Endothelial cell of umbilical vein (primary cell): ENCODE results near the gene DDX24. TPM values are rescaled to one million over a fixed set of nuclear protein-coding genes. Genes with fewer than 3 reads are reported as not detected.

Experiments used
- BruUV-seq: library from RNA; stranded (reverse); fragments of 400-500 nt; replicated peaks from 2 replicates; lab custom pipeline; 2021; lab: Mats Ljungman, UMichigan
- CTCF ChIA-PET: fragments of 300-600, 350-600 bp; sonication (Branson Sonifier 250); formaldehyde crosslinking; loops from one replicate; lab custom pipeline; 2021; ENCODE audit warnings: antibody characterized with exemption, inconsistent platforms; lab: Charles Lee
- POLR2A ChIA-PET: fragments of 300-600, 350-600 bp; sonication (Branson Sonifier 250); formaldehyde crosslinking; loops from one replicate; lab custom pipeline; 2021; ENCODE audit warnings: antibody characterized with exemption, inconsistent platforms; lab: Charles Lee
- DNase-seq: peaks from one replicate; pipeline ENCODE4 v3.0.0-alpha.2; 2011; ENCODE audit warnings: low read depth, low spot score
- FAIRE-seq: peaks from 2 replicates; lab custom pipeline; 2011; peaks lifted over from hg19 to GRCh38; lab: Jason Lieb, UNC
- H2AFZ ChIP-seq: 2 replicates; pipeline ENCODE4 v1.6.0; 2012; ENCODE audit warnings: low read depth, low read length, control low read depth, inconsistent platforms
- H3K27ac ChIP-seq: 2 replicates; pipeline ENCODE4 v1.5.1; 2011; ENCODE audit warnings: low read depth, mild to moderate bottlenecking, control low read depth, low read length, moderate library complexity; ENCODE audit not compliant: insufficient read depth
- H3K27me3 ChIP-seq, 2 experiments: 2 replicates each; pipeline versions ENCODE4 v1.6.0 to v1.6.1; 2011; ENCODE audit warnings: low read length in 2 of 2, mixed read lengths in 1 of 2; ENCODE audit not compliant: control insufficient read depth in 2 of 2, insufficient read depth in 2 of 2
- H3K36me3 ChIP-seq, 2 experiments: 2 replicates in 1 of 2; 3 replicates in 1 of 2; pipeline ENCODE4 v1.5.1; 2011; ENCODE audit warnings: low read length in 2 of 2, mild to moderate bottlenecking in 1 of 2, moderate library complexity in 1 of 2; ENCODE audit not compliant: control insufficient read depth in 2 of 2, insufficient read depth in 2 of 2; ENCODE audit errors: extremely low read depth in 1 of 2
- H3K4me1 ChIP-seq: 3 replicates; pipeline ENCODE4 v1.5.1; 2011; ENCODE audit warnings: mild to moderate bottlenecking, low read length; ENCODE audit not compliant: control insufficient read depth, insufficient read depth; ENCODE audit errors: extremely low read depth
- H3K4me2 ChIP-seq: 2 replicates; pipeline ENCODE4 v1.6.1; 2011; ENCODE audit warnings: low read length, control low read depth, mixed read lengths; ENCODE audit not compliant: insufficient read depth
- H3K4me3 ChIP-seq, 3 experiments: fragments of 200-600 bp in 1 of 3; sonication (generic), shearing (Covaris generic) in 1 of 3; replicated peaks in 1 of 3; 2 replicates each; pipeline ENCODE4 v1.5.1; 2011 to 2016; ENCODE audit warnings: control low read depth in 3 of 3, low read length in 3 of 3, mild to moderate bottlenecking in 2 of 3, inconsistent platforms in 1 of 3, low read depth in 1 of 3, moderate library complexity in 1 of 3; ENCODE audit not compliant: insufficient read depth in 1 of 3
- H3K79me2 ChIP-seq: 2 replicates; pipeline ENCODE4 v1.6.0; 2012; ENCODE audit warnings: low read length, inconsistent platforms; ENCODE audit not compliant: control insufficient read depth, insufficient read depth
- H3K9ac ChIP-seq: replicated peaks from 2 replicates; pipeline ENCODE3; 2011; ENCODE audit warnings: low read length, control low read depth; ENCODE audit not compliant: insufficient read depth; ENCODE audit errors: extremely low read depth
- H3K9me1 ChIP-seq: replicated peaks from 3 replicates; pipeline ENCODE4 v1.6.0; 2011; ENCODE audit warnings: mild to moderate bottlenecking, low read length; ENCODE audit not compliant: control insufficient read depth, insufficient read depth; ENCODE audit errors: extremely low read depth
- H3K9me3 ChIP-seq: replicated peaks from 2 replicates; pipeline ENCODE4 v1.5.1; 2012; ENCODE audit warnings: low read length, inconsistent platforms; ENCODE audit not compliant: control insufficient read depth, insufficient read depth
- H4K20me1 ChIP-seq: replicated peaks from 2 replicates; pipeline ENCODE3; 2011; ENCODE audit warnings: mild to moderate bottlenecking, low read length; ENCODE audit not compliant: control insufficient read depth, insufficient read depth; ENCODE audit errors: extremely low read depth
- CTCF ChIP-seq, 2 donors: IDR thresholded peaks; 1 replicate in 1 of 2; 2 replicates in 1 of 2; pipeline ENCODE4 v1.5.1; 2011; ENCODE audit warnings: low read length in 2 of 2, mild to moderate bottlenecking in 2 of 2, moderate library complexity in 2 of 2, control low read depth in 1 of 2, inconsistent platforms in 1 of 2, low read depth in 1 of 2; ENCODE audit not compliant: insufficient read depth in 1 of 2; ENCODE audit errors: extremely low read depth in 1 of 2
- EZH2 ChIP-seq: IDR thresholded peaks from 2 replicates; pipeline ENCODE4 v1.6.1; 2012; ENCODE audit warnings: borderline replicate concordance, low read depth, mild to moderate bottlenecking, moderate library complexity, low read length, inconsistent platforms; ENCODE audit not compliant: severe bottlenecking
- FOS ChIP-seq: IDR thresholded peaks from 2 replicates; pipeline ENCODE4 v1.6.1; 2011; ENCODE audit warnings: mild to moderate bottlenecking, low read length, moderate library complexity, borderline replicate concordance; ENCODE audit not compliant: insufficient read depth
- GATA2 ChIP-seq: IDR thresholded peaks from 2 replicates; pipeline ENCODE4 v1.7.0; 2011; ENCODE audit warnings: low read depth, mild to moderate bottlenecking, moderate library complexity, mixed read lengths, low read length; ENCODE audit not compliant: insufficient read length, insufficient read depth
- JUN ChIP-seq: IDR thresholded peaks from 2 replicates; pipeline ENCODE4 v1.6.1; 2011; ENCODE audit warnings: borderline replicate concordance, low read depth; ENCODE audit not compliant: insufficient read length, insufficient read depth
- MAX ChIP-seq: IDR thresholded peaks from 2 replicates; pipeline ENCODE4 v1.6.1; 2011; ENCODE audit not compliant: insufficient read depth, insufficient read length
- MYC ChIP-seq: IDR thresholded peaks from one replicate; pipeline ENCODE4 v1.6.1; 2011; ENCODE audit warnings: mild to moderate bottlenecking, low read depth, low read length
- POLR2A ChIP-seq: IDR thresholded peaks from 2 replicates; pipeline ENCODE4 v1.6.1; 2012; ENCODE audit warnings: low read depth, mild to moderate bottlenecking, control low read depth, low read length
- POLR2AphosphoS5 ChIP-seq: IDR thresholded peaks from 2 replicates; pipeline ENCODE4 v1.6.1; 2012; ENCODE audit warnings: low read depth, mild to moderate bottlenecking, control low read depth, low read length, moderate library complexity; ENCODE audit not compliant: insufficient read depth
- dilution Hi-C: fragments of 300-500 bp; cut with MboI; formaldehyde crosslinking; loops from one replicate; pipeline ENCODE4 v1.15.0; 2019; ENCODE audit warnings: low sequenced_read_pairs; ENCODE audit not compliant: extremely low pct_ligation_motif_present
- intact Hi-C: fragments of 100-400 bp; cut with micrococcal nuclease; formaldehyde crosslinking; loops from one replicate; pipeline ENCODE4 v1.10.0; 2022
- polyA plus RNA-seq, 4 experiments: library from polyadenylated mRNA; depleted of rRNA in 3 of 4; stranded (reverse) in 3 of 4; unstranded in 1 of 4; fragments of >200 nt; gene quantifications; 2 replicates each; pipeline versions ENCODE4 v1.2.1 to v1.2.3, GENCODE V29; 2011 to 2012; ENCODE audit warnings: missing spikeins in 1 of 4
- total RNA-seq: library from RNA; stranded (reverse); gene quantifications from 2 replicates; pipeline ENCODE4 v1.2.3, GENCODE V29; 2021

DDX24 gene
- total and polyA plus RNA-seq, 2 donors (not counting 3 experiments of a cell fraction or from before 2014, with no cell fraction given) = 88.3 to 141 TPM

GRCh38 chr14:94040247-94040646, 40.8 kb downstream of the DDX24 start:
- ChIA-PET POLR2A (no interaction called here), CTCF (interaction anchor here (0.7 to 10.5 kb wide), 3 partner anchors 89 to 97 kb away, joined by 3 to 347 read pairs (median 3); no protein-coding TSS in a partner anchor)
- intact Hi-C loops = no loop called here
- no peak for TF ChIP-seq EZH2
- no peak for TF ChIP-seq JUN
- no peak for TF ChIP-seq POLR2AphosphoS5
- no peak for TF ChIP-seq GATA2
- no peak for TF ChIP-seq FOS
- no peak for TF ChIP-seq CTCF (IDR thresholded peaks at IDR 0.05; ENCODE audit: extremely low read depth in 1 of 2, insufficient read depth in 1 of 2, low read depth in 1 of 2, low read length in 2 of 2)
- no peak for TF ChIP-seq MAX
- TF ChIP-seq MYC = no peak
- no peak for TF ChIP-seq POLR2A
- dilution Hi-C loops = no loop called here
- H2AFZ ChIP-seq = no peak overlapping the region
- H4K20me1 ChIP-seq = no peaks in the 10 kb centered on the region
- no peak overlapping the region for H3K27ac ChIP-seq
- H3K9ac ChIP-seq = no peak overlapping the region
- H3K9me3 ChIP-seq = no peaks in the 10 kb centered on the region
- H3K9me1 ChIP-seq = no peaks in the 10 kb centered on the region
- H3K4me1 ChIP-seq = no peaks in the 10 kb centered on the region
- no peak overlapping the region for H3K4me3 ChIP-seq
- DNase-seq (no peak), FAIRE-seq (no peak)
- no peaks in the 10 kb centered on the region for H3K27me3 ChIP-seq
- no peak overlapping the region for H3K4me2 ChIP-seq
- no TSS peak for BruUV-seq
- no peaks in the 10 kb centered on the region for H3K79me2 ChIP-seq
- peaks cover 0 to 2% of the 10 kb centered on the region in 2 experiments for H3K36me3 ChIP-seq
